T47D (cell line): ENCODE data around the gene CLIP4.

Experiments
- DNase-seq, 2 experiments: peaks; one replicate each; pipeline versions ENCODE4 v3.0.0 to v3.0.0-alpha.2; 2011 to 2012; ENCODE audit warnings: low read depth in 1 of 2, low spot score in 1 of 2
- JUND ChIP-seq: IDR thresholded peaks from 2 replicates; pipeline ENCODE4 v1.6.1; 2012; ENCODE audit warnings: low read depth
- in situ Hi-C: cut with HindIII; loops from 2 replicates; pipeline ENCODE4 v1.10.0; 2016; ENCODE audit warnings: low sequenced_read_pairs, low pct_unique_long_range_greater_than_20kb

CLIP4 gene

DNA sequence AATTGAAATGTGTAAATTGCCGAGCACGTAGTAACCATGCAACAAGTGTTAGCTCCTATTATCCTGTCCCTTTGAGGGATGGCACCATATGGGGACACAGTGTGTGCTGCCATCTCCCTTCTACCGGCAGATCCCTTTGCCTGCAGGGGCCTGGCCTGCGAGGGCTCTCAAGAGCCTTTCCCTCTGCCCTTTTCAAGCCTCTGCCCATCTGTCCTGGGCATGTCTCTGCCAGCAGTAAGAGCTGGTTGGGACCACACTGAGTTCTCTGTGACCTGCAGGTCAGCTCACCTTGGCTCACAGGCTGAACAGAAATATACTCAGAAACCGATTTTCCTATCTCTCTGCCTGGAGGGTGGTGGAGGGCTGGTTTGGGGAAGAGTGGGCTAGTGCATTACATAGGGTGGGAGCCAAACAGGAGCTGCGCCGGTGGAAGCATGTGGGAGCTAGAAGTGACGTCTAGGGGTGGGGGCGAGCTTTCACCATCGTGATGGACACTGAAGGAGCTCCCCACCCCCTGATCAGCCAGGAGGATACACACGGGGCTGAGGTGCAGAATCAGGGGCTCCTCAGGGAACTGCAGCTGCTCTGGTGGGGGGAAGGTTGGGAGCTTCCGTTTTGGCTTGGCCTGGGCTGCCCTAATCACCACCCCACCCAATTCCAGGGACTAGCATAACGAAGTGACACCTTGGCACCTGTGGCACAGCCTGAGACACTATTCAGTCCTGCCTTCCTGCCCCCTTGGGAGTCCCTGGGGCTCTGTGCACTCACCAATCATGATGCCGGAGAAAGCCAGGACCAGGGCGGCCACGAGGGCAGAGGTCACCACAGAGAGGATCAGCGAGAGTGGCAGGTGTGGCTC lies 109.7 kb downstream of the CLIP4 start:
- TF ChIP-seq JUND = no peak
- in situ Hi-C loops = no loop called here
- no peak for DNase-seq

DNA sequence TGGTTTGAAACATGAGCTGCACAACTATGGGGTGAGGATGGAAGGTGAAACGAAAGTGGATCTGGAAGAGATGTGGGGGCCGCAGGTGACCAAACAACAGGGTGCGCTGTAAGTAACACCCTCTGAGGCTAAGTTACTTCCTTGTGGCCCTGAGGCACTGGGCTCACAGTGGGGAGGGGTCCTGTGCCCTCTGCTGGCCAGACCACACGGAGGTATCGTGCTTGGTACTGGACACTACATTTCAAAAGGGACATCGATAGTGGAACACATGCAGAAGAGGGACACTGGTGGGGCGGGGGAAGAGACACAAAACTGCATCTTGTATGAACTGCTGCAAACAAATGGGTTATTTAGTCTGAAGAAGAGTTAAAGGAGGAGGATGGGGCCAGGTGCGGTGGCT lies 110.6 kb downstream of the CLIP4 start:
- DNase-seq = no peak
- in situ Hi-C loops = no loop called here
- no peak for TF ChIP-seq JUND

DNA sequence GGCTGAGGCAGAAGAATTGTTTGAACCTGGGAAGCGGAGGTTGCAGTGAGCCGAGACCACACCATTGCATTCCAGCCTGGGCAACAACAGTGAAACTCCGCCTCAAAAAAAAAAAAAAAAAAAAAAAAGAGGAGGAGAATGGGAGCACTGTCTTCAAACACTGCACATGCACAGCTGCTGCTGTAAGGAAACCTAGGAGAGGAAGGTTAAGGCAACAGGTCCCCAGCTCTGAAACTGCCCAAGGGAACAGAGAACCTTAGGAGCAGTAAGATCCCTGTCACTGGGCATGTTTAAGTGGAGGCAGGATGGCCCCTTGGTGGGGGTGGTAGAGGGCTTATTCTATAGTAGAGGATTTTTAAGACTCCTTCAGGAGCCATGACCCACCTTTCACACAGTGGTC lies 111.2 kb downstream of the CLIP4 start:
- in situ Hi-C loops = no loop called here
- TF ChIP-seq JUND = no peak
- DNase-seq = no peak

DNA sequence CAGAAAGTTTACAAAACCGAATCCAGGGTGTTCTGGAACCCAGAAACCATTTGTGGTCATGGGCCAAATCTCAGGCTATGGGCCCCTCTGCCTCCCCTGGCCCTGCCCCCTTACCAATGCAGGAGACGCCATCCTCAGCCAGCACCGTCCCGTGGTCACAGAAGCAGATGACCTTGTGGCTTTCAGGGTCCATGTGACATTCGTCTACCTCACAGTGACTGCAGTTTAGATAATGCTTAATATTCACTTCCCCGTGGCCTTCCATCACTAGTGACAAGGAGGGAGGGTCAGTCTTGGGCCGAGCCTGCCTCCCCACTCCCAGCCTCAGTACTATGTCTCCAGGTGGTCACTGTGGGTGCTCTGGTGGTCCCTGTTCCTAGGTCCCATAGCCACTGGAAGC lies 111.6 kb downstream of the CLIP4 start:
- in situ Hi-C loops = no loop called here
- no peak for TF ChIP-seq JUND
- no peak for DNase-seq

DNA sequence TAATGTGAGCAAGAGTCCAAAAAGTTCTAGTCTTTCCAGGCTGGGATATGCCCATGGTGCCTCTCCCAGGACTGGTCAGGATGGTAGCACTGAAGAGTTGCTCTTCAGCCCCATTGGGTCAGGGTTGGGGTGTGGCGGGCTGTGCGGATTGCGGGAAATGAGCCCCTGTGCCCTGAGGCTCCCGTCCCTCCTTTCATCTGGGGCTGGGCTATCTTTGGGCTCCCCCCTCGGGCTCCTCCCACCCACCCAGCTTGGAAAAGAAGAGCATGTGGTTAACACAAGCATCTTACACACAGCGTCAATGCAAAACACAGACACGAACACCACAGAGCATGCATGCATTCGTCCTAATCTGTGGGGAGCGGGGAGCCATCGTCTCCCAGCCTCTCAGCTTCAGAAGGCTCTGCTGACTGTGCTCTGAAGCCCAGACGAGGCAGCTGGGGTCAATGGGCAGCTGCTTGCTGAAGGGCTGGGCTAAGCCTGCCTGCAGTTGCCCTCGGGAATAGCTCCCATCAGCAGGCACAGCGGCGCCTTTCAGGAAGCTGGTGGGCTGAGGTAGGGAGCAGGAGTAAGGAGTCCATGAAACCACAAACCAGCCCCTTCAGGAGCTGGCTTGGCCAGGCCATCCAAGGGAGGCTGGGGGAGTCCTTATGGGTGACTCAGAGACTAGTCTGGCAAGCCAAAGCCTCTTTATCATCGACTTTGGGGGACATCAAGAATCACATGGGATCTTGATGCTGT lies 112.9 kb downstream of the CLIP4 start:
- TF ChIP-seq JUND = no peak
- in situ Hi-C loops = no loop called here
- no peak for DNase-seq

DNA sequence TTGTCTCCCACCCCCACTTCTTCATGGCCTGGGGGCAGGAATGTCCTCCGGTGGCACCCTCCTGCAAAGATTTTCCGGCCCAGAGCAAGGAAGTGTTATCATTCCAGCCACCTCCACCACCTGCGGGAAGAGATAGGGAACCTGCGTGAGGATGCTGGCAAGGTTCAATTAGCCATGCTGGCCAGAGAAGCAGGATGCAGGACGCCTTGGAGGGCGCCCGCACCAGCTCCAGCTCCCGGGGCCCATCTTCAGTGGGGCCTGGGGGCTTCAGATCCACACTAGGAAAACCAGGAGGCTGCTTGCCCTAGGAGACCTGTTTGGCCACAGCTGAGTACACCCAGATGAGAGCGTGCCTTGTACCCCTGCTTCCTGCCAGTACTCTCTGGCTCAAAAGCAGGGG lies 113.7 kb downstream of the CLIP4 start:
- DNase-seq = no peak
- in situ Hi-C loops = no loop called here
- no peak for TF ChIP-seq JUND

DNA sequence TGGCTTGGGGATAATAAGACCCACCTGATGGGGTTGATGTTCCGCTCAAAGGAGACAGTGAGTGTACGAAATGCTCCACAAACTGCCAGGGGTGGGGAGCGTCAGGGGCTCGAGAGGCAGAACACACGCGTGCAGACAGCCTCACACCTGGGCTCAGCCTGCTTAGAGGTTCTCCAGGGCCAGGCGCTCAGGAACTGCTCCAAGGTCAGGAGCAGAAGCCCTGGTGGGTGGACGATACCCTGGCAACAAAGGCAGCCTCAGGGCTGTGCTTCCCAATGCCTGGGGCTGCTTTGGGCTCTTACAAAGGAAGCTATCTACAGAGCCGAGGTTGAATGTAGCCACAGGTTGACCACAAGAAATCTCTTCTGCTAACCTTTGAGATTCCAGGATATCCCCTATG lies 114.4 kb downstream of the CLIP4 start:
- TF ChIP-seq JUND = no peak
- DNase-seq = no peak
- in situ Hi-C loops = no loop called here

DNA sequence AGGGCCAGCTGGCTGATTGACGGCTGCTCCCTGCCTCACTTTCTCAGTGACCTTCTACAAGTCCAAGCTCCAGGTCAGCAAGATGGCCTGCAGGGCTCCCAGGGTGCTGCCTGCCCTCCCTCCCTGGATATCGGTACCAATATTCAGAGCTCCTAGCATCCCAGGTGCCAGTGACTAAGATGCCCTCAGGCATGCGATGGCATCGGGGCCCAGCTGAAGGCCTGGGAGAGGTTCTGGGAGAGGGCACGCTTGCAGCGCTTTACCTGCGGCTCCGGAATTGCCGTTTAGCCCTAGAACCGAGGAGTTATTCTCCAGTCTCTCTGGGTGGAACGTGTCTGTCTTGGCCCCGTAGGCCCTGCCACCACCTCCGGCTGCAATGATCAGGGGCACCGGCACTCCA lies 116.8 kb downstream of the CLIP4 start:
- in situ Hi-C loops = no loop called here
- no peak for DNase-seq
- TF ChIP-seq JUND = no peak

DNA sequence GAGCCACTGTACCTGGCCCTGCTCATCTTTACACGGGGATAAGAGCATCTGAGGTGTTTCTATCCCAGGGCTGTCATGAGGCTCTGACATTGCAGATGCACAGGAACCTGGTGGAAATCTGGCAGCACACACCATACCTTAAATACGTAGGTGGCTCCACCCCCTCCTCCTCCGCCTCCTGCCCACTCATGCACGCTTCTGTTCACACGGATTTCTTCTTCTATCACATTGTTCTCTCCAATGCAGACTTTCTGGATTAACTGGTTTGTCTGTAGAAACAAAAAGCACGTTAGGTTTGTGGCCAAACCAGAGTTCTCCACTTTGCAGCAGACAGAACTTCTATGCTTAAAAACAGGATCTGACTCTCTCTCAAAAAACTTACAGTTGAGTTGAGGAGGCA lies 118.2 kb downstream of the CLIP4 start:
- in situ Hi-C loops = no loop called here

DNA sequence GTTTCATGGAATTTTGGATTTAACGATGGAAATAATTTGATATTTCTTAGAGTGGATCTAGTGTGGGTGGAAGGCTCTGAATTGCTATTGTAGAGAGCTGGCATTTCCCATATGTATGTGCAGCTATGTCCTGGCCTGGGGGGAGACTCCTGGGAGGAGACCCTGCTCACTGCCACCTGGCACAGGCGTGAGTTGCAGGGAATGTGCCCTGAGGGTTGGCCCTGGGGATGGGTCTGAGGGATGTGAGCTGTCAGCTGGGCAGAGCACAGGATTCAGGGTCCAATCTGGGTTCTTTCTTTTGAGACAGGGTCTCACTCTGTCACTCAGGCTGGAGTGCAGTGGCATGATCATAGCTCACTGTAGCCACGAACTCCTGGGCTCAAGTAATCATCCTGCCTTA lies 120.2 kb downstream of the CLIP4 start:
- in situ Hi-C loops = no loop called here
- DNase-seq = no peak
- TF ChIP-seq JUND = no peak

More for the DNA sequence above, 118.2 kb downstream of the CLIP4 start:
- peak in 1 of 2 experiments; percentile 85 for DNase-seq
- no peak for TF ChIP-seq JUND

DNA sequence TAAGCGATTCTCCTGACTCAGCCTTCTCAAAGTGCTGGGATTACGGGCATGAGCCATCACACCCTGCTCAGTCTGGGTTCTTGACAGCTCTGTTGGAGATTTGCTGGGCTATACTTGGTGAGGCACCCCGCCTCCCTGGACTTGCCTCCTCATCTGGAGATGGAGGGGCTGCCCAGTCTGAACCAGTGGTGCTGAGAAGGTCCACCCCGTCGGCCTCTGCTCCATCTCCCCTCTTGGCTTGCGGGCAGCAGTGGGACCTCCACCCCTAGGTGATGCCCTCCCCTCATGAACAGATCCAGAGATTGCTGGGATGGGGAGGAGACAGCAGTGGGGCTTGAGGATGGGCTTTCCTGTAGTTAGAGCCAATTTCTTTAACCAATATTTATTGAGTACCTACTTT lies 120.9 kb downstream of the CLIP4 start:
- in situ Hi-C loops = no loop called here
- no peak for DNase-seq
- no peak for TF ChIP-seq JUND

DNA sequence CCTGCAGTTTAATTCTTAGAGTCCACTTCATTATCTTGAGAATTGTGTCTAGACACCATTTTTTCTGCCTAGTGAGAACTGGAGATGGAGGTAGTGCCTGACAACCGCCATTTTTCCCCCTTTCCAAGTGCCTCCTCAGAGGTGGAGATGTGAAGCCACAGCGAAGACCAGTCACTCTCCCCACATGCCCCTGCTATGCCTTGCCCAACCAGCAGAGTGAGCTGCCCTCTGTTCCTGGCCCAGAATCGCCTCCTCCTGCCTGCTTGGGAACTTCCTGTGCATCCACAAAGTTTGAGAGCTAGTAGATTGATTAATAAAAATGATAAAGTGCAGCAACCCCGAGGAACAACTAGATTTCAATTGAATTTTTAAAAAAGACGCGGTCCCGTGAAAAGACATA lies 123.3 kb downstream of the CLIP4 start:
- DNase-seq = peak; percentile 38 to 53
- no peak for TF ChIP-seq JUND
- in situ Hi-C loops = no loop called here
